Activated CD4-positive, alpha-beta T cell treated with anti-CD3 and anti-CD28 coated beads for 4 hours (primary cell): Measurements from ENCODE around the gene INA.

Source experiments
- DNase-seq, 2 donors: peaks; one replicate each; pipeline ENCODE4 v3.0.0-alpha.2; 2020

The INA gene

DNA sequence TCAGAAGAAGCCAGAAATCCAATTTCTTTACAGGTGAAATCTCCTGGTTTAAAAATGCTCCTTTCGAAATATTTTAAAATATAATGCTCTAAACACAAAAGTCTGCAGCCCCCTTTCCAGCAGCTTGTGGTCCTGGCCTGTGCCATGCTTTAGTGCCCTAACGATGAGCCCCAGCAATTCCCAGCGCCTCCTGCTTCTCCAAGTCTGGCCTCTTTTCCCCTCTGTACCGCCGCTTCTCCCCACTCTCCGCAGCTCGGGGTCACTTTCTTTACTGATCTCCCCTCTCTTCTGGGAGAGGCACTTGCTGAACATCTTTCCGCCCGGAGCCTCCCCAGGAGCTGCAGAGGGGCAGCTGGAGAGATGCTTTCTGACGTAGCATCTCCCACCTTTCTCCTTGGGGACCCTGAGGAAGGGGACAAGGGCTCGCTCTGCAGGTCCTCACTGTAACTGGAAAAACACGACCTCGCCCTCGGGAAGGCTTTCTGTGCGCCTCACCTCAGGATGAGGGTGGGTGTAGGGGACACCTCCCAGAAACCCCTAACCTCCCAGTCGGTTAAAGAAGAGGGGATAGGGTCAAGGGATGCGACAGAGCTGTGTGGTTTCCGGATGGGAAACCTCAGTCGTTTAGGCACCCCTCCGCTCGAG lies 565 bp upstream of the INA start:
- no peak for DNase-seq

DNA sequence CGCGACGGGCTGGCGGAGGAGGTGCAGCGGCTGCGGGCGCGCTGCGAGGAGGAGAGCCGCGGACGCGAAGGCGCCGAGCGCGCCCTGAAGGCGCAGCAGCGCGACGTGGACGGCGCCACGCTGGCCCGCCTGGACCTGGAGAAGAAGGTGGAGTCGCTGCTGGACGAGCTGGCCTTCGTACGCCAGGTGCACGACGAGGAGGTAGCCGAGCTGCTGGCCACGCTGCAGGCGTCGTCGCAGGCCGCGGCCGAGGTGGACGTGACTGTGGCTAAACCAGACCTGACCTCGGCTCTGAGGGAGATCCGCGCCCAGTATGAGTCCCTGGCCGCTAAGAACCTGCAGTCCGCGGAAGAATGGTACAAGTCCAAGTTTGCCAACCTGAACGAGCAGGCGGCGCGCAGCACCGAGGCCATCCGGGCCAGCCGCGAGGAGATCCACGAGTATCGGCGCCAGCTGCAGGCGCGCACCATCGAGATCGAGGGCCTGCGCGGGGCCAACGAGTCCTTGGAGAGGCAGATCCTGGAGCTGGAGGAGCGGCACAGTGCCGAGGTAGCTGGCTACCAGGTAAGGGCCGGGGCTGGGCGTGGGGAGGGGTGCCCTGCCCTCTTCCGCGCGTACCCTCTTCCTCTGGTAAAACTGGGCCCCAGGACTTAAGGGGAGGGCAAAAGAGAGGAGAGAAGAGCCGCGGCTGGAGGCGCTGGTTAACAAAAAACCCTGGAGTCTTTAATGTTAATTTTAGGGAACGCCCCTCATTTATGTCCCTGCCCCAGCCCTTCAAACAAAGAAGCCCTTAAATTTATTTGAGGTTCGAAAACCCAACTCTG lies 987 bp downstream of the INA start:
- no peak for DNase-seq

DNA sequence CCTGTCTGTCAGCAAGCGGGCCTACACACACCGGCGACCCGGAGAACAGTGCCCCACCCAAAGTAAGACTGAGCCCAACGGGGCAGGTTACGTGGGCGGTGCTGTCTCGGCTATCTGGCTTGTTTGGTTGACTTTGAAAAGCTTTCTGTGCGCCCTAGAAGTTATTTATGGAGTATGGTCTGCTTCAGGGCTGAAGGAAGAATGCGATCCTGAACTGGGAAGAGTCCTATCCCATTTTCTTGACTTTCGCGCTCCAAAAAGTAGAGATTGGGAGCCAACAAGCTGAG lies 1.5 kb downstream of the INA start:
- DNase-seq: no peak

DNA sequence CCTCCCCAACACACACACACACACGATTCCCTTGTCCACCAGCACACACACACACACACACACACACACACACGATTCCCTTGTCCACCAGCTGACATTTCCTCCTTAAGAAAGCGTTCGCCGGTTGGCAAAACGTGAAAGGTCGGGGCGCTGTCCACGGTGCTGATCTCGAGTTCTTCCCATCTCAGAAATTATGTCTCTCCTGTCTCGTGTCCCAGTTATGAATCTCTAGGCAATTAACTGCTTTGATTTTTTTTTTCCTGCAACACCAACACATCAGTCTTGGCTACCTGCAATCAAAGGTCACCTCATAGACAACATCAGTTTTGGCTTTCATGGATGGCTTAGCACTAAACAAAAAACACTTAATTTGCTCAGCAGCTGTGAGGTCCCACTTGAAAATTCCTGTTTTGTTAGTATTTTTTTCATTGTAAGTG lies 1.9 kb downstream of the INA start:
- DNase-seq: peak in 1 of 2 donors; percentile 19

DNA sequence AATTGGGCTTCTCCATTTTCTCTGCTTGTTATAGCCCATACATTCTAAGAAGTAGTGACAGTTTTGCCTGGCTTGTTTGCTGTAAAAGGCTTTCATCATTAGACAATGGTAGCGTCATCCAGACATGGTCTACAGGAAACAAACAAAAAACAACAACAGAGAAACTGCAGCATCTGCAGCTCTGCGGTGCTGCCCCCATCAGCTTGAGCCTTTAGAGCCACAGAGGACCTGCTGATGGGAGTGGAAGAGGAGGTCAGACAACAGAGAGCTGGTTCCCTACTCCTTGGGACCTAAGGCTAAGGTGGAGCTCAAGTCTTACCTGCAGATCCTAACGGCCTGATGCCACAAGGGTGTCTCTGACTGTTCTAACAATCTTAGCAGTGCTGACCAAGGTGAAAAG lies 3.1 kb downstream of the INA start:
- DNase-seq: no peak

DNA sequence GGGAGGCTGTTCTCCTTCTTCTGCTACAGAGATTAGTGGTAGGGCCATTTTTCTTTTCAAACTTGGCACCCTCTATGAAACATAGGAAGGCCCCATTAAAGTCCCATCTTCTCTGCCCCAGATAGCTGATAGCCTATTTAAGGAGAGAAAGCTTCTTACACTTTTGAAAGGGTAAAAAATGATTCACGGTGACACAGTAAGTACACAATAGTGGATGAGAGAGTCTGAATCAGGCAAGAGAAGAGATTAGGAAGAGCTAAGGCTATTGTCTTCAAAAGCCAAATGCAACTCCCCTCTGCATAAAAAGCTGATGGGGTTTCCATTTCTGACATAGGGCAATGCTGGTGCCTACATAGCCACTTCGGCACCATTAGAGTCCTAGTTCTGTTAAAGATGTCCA lies 3.6 kb downstream of the INA start:
- no peak for DNase-seq

DNA sequence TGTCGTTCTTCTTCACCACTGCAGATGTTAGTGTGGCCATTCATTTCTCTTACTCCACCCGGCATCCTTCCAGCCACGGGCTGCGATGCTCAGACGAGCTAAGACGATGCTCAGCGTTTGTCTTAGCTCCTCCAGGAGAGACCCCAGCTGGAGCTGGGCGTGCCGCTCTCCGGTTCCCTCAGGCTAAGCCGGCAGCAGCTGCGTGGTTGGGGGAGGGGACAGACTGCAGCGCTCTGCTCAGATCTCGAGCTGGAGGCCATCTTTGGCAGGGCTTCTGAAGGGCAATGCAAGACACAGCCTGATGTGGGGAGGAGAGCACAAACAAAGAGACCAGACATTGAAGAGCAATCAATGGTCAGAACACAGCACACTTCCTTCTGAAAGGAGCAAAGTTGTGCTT lies 4.8 kb downstream of the INA start:
- no peak for DNase-seq

DNA sequence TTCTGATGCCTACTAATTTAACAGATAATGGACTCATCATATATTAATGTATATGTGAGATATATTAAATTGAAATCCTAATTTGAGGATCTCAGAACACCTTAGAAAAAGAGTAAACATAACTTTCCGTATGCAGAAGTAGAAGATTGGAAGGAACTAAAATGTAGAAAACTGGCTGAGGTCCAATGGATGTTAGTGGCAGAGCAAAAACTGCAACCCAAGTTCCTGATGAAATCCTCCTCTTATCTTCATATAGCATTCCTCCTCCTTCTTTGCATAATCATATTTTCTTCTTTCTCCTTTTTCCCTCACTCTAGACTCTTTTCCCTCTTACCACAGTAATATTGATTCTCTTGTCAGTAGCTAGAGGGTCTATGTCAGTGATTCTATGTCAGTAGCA lies 6.0 kb downstream of the INA start:
- no peak for DNase-seq

DNA sequence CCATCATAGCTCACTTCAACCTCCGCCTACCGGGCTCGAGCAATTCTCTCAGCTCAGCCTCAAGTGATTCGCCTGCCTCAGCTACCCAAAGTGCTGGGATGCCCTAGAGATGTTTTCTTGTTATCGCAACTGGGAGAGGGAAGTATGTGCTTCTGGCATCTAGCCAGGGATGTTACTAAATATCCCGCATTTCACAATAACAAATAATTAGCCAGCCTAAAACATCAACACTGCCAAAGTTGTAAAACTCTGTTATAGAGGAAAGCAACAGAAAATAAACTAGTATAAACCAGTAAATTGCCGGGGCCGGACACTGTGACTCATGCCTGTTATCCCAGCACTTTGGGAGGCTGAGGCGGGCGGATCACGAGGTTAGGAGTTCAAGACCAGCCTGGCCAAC lies 7.2 kb downstream of the INA start:
- no peak for DNase-seq

DNA sequence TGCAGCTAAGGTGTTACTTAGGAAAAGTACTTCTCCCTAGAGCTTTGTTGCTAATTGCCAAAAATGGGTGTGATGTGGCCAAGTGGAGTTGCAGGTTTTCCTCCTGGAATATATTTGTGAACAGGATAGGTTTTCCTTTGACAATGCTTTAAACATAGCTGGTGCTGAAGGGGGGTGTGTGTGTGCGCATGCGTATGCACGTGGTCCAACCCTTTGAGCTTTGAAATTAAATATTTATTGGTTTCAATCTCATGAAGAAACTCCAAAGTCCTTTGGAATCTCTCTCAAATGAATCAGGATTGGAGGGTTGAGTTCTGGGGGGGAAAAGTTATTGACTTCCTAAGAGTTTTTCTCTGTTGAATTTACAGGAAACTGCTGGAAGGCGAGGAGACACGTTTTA lies 11.1 kb downstream of the INA start:
- DNase-seq: no peak

DNA sequence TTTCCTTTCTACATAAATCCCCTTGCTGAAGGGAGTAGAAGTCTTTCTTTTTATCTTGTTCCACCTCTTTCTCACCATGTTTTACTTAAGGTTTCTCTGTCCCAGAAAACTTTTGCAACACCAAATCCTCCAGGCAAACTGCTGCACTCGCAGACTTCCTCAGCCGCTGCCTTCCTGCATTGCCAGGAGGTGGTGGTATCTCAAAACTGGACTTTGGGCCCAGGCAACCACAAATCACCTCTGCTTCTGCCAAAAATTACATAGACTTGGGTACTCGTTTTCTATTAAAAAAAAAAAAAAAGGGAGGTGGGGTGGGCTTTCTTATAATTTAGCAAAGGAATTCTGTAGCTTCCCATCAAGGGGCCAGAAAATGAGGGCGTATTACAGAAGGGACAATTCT lies 14.7 kb downstream of the INA start:
- DNase-seq: no peak

DNA sequence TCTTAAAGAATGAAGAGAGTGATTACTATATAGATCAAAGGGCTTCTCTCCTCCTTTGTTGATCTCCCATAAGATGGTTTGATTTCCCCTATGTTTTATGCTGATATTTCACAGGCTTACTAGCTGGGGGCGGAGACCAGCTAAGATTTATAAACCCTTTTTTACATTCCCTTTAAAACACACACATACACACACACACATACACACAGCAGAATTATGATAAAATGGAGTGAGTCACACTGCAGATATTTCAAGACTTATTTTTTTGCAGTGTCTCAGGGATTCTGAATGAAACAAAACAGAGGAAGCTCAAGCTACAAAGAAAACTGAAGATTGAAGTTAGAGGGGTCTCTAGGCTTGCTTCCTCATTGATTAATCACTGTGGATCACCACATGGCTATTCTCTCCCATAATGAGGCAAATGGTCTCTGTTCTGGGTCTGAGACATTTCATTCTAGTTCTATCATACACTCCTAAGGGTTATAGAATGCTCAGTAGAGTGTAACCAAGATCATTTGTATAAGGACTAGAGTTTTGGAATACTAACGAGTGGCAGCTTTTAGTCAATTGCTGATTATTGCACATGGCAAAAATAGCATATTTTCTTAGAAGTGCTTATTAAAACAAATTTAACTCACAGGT lies 18.6 kb downstream of the INA start:
- DNase-seq: no peak

DNA sequence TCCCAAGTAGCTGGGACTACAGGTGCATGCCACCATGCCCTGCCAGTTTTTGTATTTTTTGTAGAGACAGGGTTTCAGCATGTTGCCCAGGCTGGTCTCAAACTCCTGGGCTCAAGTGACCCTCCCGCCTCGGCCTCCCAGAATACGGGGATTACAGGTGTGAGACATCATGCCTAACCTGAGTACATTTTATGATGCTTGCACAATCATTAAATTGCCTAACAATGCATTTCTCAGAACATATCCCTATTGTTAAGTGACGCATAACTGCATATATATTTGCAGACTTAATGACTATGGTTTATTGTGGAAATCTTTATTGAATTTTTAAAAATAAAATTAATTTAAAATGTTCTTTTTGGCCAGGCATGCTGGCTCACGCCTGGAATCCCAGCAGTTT lies 30.7 kb downstream of the INA start:
- DNase-seq: no peak

DNA sequence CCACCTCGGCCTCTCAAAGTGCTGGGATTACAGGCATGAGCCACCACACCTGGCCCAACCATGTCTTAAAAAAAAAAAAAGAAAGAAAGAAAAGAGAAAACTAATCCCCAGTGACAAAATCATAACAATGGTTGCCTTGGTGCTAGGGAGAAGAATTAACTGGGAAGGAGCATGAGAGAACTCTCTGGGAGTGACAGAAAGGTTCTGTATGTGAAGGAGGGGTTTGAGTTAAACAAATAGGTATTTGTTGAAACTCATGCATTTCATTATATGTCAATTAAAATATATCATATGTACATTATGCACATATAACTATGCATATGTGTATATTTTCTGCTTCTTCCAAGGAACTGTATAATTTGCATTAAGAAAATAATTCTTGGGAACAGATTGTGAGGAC lies 33.3 kb downstream of the INA start:
- DNase-seq: no peak

DNA sequence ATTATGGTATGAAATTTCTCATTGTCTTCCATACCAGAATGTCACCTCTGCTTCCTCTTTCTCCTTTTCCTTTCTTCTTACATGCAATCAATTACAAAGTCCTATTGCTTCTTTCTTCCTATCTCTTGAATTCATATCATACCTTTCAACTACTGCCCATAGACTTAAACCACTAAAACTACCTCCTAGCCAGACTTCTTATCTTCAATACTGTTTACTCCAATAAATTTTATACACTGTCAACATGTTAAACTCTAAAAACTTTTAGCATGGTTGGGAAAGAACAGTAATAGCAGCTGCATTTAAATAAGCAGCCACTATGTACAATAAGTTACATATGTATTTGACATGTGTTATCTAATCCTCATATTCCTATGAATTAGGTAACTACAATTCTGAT lies 39.1 kb downstream of the INA start:
- DNase-seq: no peak

DNA sequence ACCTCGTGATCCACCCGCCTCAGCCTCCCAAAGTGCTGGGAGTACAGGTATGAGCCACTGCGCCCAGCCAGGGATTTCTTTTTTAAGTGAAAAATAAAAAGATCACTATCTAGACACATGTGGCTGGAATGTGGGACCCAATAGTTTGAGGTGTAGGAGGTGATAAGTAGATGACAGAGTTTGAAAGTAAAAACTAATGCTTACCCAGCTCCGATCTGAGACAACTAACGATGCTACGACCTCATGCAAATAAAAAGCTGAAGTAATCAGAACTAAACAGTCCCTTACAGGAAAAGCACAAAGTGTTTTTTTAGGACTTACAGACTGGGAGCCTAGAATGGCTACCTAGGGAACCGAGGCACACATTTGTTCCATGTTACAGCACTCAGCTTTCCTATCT lies 51.0 kb downstream of the INA start:
- DNase-seq: no peak

DNA sequence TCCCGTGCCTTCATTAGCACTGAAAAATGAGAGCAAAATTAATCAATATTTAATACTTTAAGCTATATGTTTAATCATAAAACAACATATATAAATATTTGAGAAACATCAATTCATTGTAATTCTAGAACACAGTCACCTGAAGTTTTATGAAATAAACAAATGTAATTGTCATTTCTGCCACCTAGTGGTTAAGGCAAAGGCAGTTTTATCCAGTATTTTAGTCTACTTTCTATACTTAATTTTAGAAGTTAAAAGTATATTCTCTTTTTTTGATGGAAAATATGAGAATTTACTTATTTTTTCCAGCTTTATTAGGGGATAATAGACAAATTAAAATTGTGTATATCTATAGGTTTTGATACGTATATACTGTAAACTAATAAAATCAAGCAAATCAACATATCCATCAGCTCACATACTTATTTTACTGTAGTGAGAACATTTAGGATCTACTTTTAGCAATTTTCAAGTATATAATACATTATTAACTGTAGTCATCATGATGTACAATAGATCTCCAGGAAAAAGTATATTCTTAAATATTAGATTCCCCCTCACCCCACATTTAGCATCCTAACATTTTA lies 57.1 kb downstream of the INA start:
- DNase-seq: no peak

DNA sequence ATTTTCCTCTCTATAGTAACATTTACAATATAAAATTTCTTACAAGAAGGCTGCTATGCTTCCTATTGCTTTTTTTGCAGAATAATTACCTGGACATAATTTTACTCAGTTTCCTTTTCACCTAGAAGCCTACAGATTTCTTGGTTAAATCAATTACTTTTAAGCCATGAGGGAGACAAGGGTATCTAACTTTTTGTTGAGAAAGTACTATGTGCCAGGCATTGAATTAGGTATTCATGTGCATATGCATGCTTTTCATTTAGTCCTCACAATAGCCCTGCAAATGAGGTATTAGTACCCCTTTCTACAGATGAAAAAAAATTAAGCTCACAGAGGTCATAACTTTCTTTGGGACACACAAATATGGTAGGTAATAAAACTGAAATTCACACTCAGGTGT lies 57.6 kb downstream of the INA start:
- no peak for DNase-seq

DNA sequence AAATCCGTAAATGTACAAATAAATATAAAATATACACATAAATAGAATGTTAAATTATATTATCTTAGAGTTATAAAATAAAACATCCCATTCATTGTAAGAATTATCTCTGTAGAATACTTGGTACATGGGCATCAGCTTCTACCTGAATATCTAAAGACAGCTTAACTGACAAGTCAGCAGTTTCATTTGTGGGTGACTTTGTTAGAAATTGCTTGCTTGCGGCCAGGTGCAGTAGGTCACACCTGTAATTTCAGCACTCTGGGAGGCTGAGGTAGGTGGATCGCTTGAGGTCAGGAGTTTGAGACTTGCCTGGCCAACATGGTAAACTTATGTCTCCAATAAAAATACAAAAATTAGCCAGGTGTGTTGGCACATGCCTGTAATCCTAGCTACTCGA lies 59.4 kb downstream of the INA start:
- DNase-seq: no peak
